ENCODE results near the gene TENM4.

The TENM4 gene

DNA sequence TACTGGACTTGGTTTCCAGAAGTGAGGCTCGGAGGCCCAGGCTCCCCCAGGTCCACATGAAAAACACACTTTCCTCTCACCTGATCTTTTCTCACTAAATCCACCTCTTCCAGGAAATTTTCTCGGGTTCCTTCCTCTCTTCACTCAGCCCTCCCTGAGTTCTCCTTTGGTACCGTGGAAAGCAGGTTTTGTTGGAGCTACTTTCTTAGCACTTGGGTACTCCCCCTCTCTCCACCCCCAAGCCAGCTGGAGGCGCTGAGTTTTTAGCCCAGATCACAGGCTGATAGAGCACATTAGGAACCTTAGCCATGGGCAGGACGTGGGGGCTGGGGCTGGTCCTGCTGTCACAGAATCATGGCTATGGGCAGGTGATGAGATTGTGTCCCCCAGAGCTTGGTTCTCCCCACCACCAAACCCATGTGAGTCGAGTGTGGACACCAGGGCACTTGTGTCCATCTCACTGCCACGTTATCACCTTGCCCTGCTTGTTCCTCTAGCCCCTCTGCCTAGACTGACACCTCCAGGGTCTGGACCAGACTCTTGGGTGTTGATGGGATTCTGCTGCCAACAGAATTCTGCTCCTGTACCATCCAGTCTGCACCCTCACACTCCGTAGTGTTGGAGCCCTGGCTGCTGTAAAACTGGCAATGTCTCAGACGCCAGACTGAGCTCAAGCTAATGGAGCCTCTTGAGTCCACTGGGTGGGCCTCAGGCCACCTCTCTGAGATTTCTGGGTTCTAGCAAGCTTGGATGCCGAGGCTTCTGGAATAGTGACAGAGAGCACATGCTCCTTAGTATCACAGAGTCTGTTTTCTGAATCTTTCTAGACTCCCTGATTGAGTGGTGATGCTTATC is 791.2 kb downstream of the TENM4 start:
- Histone ChIP-seq H3K36me3 (ENCODE audit: control insufficient read depth in 2 of 2, insufficient read depth in 1 of 2, low read length in 2 of 2) (no peaks in the 10 kb centered on the region), H3K27ac (ENCODE audit: extremely low read depth, low read depth, low read length) (no peak overlapping the region), H3K4me3 (ENCODE audit: low read depth, low read length) (no peak overlapping the region), H3K9me3 (ENCODE audit: control insufficient read depth, insufficient read depth, low read depth, low read length) (no peaks in the 10 kb centered on the region), H3K4me1 (ENCODE audit: control insufficient read depth, insufficient read depth, low read length) (no peaks in the 10 kb centered on the region)
- no peak for TF ChIP-seq MYNN (tag by site-specific recombination; IDR thresholded peaks at IDR 0.05; ENCODE audit: borderline replicate concordance)
- TF ChIP-seq ZNF37A (tag by site-specific recombination; IDR thresholded peaks at IDR 0.05) = no peak
- ChIA-PET CTCF (interaction anchor here (7.0 kb wide), 1 partner anchor 65 kb away, joined by 108 read pairs; no protein-coding TSS in a partner anchor), POLR2A (no interaction called here)

DNA sequence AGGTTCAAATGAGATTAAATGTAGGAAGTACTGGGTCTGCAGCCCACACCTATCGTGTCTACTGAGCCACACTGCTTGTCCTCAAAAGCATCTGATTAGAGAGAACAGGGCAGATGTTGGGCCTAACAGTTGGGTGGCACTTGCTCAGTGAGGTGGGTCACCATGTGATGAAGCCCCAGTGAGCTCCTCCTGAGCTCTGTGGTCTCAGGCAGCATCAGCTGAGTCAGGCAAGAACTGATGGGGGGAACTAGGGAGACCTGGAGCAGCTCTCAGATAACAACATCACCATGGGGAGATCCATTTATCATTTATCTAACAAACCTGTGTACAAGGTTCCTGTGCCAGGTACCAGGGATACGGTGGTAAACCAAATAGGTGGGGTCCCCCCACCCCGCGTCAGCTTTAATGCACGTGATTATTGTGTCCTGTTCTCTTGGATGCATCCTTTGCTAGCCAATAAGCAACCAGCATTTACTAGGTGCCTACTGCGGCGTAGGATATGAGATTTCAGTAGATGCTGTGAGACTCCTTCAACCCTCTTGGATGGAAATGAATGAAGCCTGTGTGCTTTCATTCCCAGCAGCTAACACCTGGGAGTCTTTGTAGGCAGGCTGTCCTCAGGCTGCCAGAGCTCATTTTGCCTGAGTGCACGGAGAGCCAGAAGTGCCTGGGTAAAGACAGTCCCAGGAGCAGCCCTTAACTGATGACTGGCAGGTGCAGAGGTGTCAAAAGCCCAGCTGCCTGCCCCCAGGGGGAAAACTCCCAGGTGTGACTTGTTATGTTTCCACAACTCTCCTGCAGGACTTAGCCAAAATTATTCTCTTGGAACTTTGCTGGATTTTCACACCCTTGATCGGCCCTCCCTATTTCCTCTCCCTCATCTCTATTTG is 792.6 kb downstream of the TENM4 start:
- H3K4me1 ChIP-seq (ENCODE audit: control insufficient read depth, insufficient read depth, low read length) = no peaks in the 10 kb centered on the region
- ChIA-PET POLR2A (no interaction called here), CTCF (interaction anchor here (0.5 to 7.0 kb wide), 13 partner anchors 10 to 1411 kb away, joined by 3 to 108 read pairs (median 4); no protein-coding TSS in a partner anchor)
- H3K4me3 ChIP-seq (ENCODE audit: low read depth, low read length) = no peak overlapping the region
- no peak overlapping the region for H3K27ac ChIP-seq (ENCODE audit: extremely low read depth, low read depth, low read length)
- H3K36me3 ChIP-seq (ENCODE audit: control insufficient read depth in 2 of 2, insufficient read depth in 1 of 2, low read length in 2 of 2) = no peaks in the 10 kb centered on the region
- no peaks in the 10 kb centered on the region for H3K9me3 ChIP-seq (ENCODE audit: control insufficient read depth, insufficient read depth, low read depth, low read length)
- TF ChIP-seq ZNF48 (tag by site-specific recombination; IDR thresholded peaks at IDR 0.05) = no peak
- no peak for TF ChIP-seq ZFHX2 (tag by site-specific recombination; conservative IDR thresholded peaks at IDR 0.05)
- TF ChIP-seq ZBTB20 (tag by site-specific recombination; IDR thresholded peaks at IDR 0.05) = no peak
- no peak for TF ChIP-seq ZNF133 (tag by site-specific recombination; IDR thresholded peaks at IDR 0.05)
- TF ChIP-seq, protein P1, sequence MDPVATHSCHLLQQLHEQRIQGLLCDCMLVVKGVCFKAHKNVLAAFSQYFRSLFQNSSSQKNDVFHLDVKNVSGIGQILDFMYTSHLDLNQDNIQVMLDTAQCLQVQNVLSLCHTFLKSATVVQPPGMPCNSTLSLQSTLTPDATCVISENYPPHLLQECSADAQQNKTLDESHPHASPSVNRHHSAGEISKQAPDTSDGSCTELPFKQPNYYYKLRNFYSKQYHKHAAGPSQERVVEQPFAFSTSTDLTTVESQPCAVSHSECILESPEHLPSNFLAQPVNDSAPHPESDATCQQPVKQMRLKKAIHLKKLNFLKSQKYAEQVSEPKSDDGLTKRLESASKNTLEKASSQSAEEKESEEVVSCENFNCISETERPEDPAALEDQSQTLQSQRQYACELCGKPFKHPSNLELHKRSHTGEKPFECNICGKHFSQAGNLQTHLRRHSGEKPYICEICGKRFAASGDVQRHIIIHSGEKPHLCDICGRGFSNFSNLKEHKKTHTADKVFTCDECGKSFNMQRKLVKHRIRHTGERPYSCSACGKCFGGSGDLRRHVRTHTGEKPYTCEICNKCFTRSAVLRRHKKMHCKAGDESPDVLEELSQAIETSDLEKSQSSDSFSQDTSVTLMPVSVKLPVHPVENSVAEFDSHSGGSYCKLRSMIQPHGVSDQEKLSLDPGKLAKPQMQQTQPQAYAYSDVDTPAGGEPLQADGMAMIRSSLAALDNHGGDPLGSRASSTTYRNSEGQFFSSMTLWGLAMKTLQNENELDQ (tag by site-specific recombination; IDR thresholded peaks at IDR 0.05; ENCODE audit: low read depth) = no peak
- TF ChIP-seq ZNF335 (tag by site-specific recombination; conservative IDR thresholded peaks at IDR 0.05) = no peak
- TF ChIP-seq HOXC10 (CRISPR knock-in tag; IDR thresholded peaks at IDR 0.05) = no peak
- no peak for TF ChIP-seq ZNF530 (tag by site-specific recombination; IDR thresholded peaks at IDR 0.05; ENCODE audit: low read depth)

DNA sequence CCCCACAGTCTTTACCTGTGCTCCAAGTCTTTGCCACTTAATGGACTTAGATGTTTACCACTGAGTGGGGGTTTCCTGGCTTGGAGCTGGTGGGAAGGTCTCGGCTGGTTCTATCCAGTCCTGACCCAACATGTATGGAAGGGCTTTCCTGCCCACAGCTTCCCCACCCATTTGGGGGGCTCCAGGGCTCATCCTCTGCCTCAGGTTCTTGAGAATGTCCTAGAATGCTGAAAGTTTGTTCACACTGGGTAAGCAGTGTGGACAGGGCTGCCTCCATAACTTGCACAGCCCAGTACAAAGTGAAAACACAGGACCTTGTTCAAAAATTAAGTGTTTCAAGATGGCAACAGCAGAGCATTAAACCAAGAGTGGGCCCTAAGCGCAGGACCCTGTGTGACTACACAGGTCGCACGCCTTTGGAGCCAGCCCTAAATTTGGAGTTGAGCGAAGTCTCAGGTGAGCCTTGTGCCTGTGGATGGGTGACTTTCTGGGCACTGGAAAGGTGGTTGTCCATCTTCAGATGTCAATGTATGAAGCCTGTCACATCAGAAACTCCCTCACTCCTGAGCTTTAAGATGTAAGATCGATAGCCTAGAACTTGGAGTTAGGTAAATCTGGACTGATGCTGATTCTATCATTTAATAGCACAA is 793.4 kb downstream of the TENM4 start:
- TF ChIP-seq, protein P2, sequence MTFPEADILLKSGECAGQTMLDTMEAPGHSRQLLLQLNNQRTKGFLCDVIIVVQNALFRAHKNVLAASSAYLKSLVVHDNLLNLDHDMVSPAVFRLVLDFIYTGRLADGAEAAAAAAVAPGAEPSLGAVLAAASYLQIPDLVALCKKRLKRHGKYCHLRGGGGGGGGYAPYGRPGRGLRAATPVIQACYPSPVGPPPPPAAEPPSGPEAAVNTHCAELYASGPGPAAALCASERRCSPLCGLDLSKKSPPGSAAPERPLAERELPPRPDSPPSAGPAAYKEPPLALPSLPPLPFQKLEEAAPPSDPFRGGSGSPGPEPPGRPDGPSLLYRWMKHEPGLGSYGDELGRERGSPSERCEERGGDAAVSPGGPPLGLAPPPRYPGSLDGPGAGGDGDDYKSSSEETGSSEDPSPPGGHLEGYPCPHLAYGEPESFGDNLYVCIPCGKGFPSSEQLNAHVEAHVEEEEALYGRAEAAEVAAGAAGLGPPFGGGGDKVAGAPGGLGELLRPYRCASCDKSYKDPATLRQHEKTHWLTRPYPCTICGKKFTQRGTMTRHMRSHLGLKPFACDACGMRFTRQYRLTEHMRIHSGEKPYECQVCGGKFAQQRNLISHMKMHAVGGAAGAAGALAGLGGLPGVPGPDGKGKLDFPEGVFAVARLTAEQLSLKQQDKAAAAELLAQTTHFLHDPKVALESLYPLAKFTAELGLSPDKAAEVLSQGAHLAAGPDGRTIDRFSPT (tag by site-specific recombination; IDR thresholded peaks at IDR 0.05) = no peak
- no peak for TF ChIP-seq ZNF366 (tag by site-specific recombination; conservative IDR thresholded peaks at IDR 0.05)
- TF ChIP-seq ZNF544 (tag by site-specific recombination; IDR thresholded peaks at IDR 0.05) = no peak
- no peak for TF ChIP-seq ZNF132 (tag by site-specific recombination; IDR thresholded peaks at IDR 0.05; ENCODE audit: borderline replicate concordance)
- no peak for TF ChIP-seq OSR2 (tag by site-specific recombination; IDR thresholded peaks at IDR 0.05)
- no peak for TF ChIP-seq HOXA7 (CRISPR knock-in tag; IDR thresholded peaks at IDR 0.05; ENCODE audit: borderline replicate concordance)
- Histone ChIP-seq H3K36me3 (ENCODE audit: control insufficient read depth in 2 of 2, insufficient read depth in 1 of 2, low read length in 2 of 2) (no peaks in the 10 kb centered on the region), H3K4me3 (ENCODE audit: low read depth, low read length) (no peak overlapping the region), H3K9me3 (ENCODE audit: control insufficient read depth, insufficient read depth, low read depth, low read length) (no peaks in the 10 kb centered on the region), H3K4me1 (ENCODE audit: control insufficient read depth, insufficient read depth, low read length) (no peaks in the 10 kb centered on the region), H3K27ac (ENCODE audit: extremely low read depth, low read depth, low read length) (no peak overlapping the region)
- POLR2A ChIA-PET = no interaction called here
- CTCF ChIA-PET = interaction anchor here (0.5 to 7.0 kb wide), 36 partner anchors 7 to 1411 kb away, joined by 3 to 108 read pairs (median 5); no protein-coding TSS in a partner anchor
